Panc1 (cell line): ENCODE data around the gene TIGD6. TPM values are rescaled to one million over a fixed set of nuclear protein-coding genes. Genes with fewer than 3 reads are reported as not detected.
A peak's percentile ranks its signal among the peaks of the same experiment; 100 is the strongest.

Source experiments
- ATAC-seq: fragments of 200-7000 bp; cut with Tn5 transposase; 2 replicates; pipeline ENCODE4 v1.9.1; 2020; ENCODE audit warnings: mild to moderate bottlenecking, moderate library complexity
- BruUV-seq: library from RNA; stranded (reverse); fragments of 400-500 nt; replicated peaks from 2 replicates; lab custom pipeline; 2021; lab: Mats Ljungman, UMichigan
- CTCF ChIA-PET: fragments of 300-600 bp; sonication (Branson Sonifier 250); formaldehyde crosslinking; loops from one replicate; lab custom pipeline; 2022; ENCODE audit warnings: antibody characterized with exemption; lab: Charles Lee
- POLR2A ChIA-PET: fragments of 300-600 bp; sonication (Branson Sonifier 250); formaldehyde crosslinking; loops from one replicate; lab custom pipeline; 2022; ENCODE audit warnings: antibody characterized with exemption; lab: Charles Lee
- DNase-seq: peaks from one replicate; pipeline ENCODE4 v3.0.0-alpha.2; 2010; ENCODE audit warnings: low read depth, low spot score
- H3K27ac ChIP-seq: 2 replicates; pipeline ENCODE4 v1.5.1; 2011; ENCODE audit warnings: mild to moderate bottlenecking, low read length, inconsistent platforms
- H3K27me3 ChIP-seq: fragments of 200-500 bp; sonication (Bioruptor generic); 2 replicates; pipeline ENCODE4 v1.6.0; 2014; ENCODE audit warnings: low read length, inconsistent platforms; ENCODE audit not compliant: control insufficient read depth, insufficient read depth
- H3K36me3 ChIP-seq: fragments of 200-500 bp; sonication (Bioruptor generic); 2 replicates; pipeline ENCODE4 v1.5.1; 2014; ENCODE audit warnings: inconsistent platforms, mild to moderate bottlenecking, low read length, moderate library complexity; ENCODE audit not compliant: control insufficient read depth, insufficient read depth
- H3K4me1 ChIP-seq: 2 replicates; pipeline ENCODE4 v1.5.1; 2011; ENCODE audit warnings: inconsistent platforms, mild to moderate bottlenecking, low read length, moderate library complexity; ENCODE audit not compliant: control insufficient read depth, insufficient read depth
- H3K4me3 ChIP-seq, 2 experiments: 2 replicates each; pipeline ENCODE4 v1.5.1; 2011 to 2012; ENCODE audit warnings: low read depth in 2 of 2, low read length in 2 of 2, mild to moderate bottlenecking in 2 of 2, inconsistent platforms in 1 of 2, moderate library complexity in 1 of 2
- H3K9me3 ChIP-seq: fragments of 200-500 bp; sonication (Bioruptor generic); 2 replicates; pipeline ENCODE4 v1.5.1; 2014; ENCODE audit warnings: low read depth, mild to moderate bottlenecking, inconsistent platforms, low read length, moderate library complexity; ENCODE audit not compliant: control insufficient read depth, insufficient read depth
- POLR2AphosphoS5 ChIP-seq: IDR thresholded peaks from 2 replicates; pipeline ENCODE4 v1.6.1; 2012; ENCODE audit warnings: mild to moderate bottlenecking, low read depth, low read length, moderate library complexity
- SIN3A ChIP-seq: IDR thresholded peaks from 2 replicates; pipeline ENCODE4 v1.6.1; 2012; ENCODE audit warnings: low read depth, mild to moderate bottlenecking, low read length, moderate library complexity, borderline replicate concordance; ENCODE audit not compliant: insufficient read depth
- TCF7L2 ChIP-seq: IDR thresholded peaks from 2 replicates; pipeline ENCODE4 v1.6.1; 2011; ENCODE audit warnings: mild to moderate bottlenecking, low read depth, low read length, inconsistent platforms
- in situ Hi-C: cut with HindIII; loops from 2 replicates; pipeline ENCODE4 v1.10.0; 2016; ENCODE audit warnings: low sequenced_read_pairs, low pct_unique_long_range_greater_than_20kb
- intact Hi-C: fragments of 100-400 bp; cut with micrococcal nuclease; formaldehyde crosslinking; loops from one replicate; pipeline ENCODE4 v1.10.0; 2022; ENCODE audit not compliant: unreplicated experiment
- total RNA-seq: library from RNA; stranded (reverse); gene quantifications from one replicate; pipeline ENCODE4 v1.2.1, GENCODE V29; 2021; ENCODE audit not compliant: unreplicated experiment
- TF ChIP-seq, protein P1 (sequence below), 2 experiments: IDR thresholded peaks; 2 replicates each; pipeline ENCODE4 v1.6.1; 2011 to 2012; ENCODE audit warnings: low read depth in 2 of 2, control low read depth in 1 of 2, low read length in 1 of 2, mild to moderate bottlenecking in 1 of 2, moderate library complexity in 1 of 2; ENCODE audit not compliant: insufficient read depth in 1 of 2
- TF ChIP-seq, protein P2 (sequence below): fragments of 450-650 bp; IDR thresholded peaks from 2 replicates; pipeline ENCODE4 v1.5.1; 2017; ENCODE audit warnings: mild to moderate bottlenecking

The TIGD6 gene
- total RNA-seq, 1 experiment from 2014 or later: 7.1 TPM

GRCh38 chr5:149962601-149963300 is 37.7 kb downstream of the TIGD6 start:
- Histone ChIP-seq H3K9me3 (no peaks in the 10 kb centered on the region), H3K36me3 (no peaks in the 10 kb centered on the region), H3K4me1 (peaks cover 38% of the 10 kb centered on the region), H3K27ac (peak overlapping the region; percentile 93), H3K27me3 (no peaks in the 10 kb centered on the region), H3K4me3 (peak overlapping the region in 1 of 2 experiments; percentile 71; a peak in 2 of 4 replicates)
- in situ Hi-C loops: no loop called here
- TF ChIP-seq, protein P1, sequence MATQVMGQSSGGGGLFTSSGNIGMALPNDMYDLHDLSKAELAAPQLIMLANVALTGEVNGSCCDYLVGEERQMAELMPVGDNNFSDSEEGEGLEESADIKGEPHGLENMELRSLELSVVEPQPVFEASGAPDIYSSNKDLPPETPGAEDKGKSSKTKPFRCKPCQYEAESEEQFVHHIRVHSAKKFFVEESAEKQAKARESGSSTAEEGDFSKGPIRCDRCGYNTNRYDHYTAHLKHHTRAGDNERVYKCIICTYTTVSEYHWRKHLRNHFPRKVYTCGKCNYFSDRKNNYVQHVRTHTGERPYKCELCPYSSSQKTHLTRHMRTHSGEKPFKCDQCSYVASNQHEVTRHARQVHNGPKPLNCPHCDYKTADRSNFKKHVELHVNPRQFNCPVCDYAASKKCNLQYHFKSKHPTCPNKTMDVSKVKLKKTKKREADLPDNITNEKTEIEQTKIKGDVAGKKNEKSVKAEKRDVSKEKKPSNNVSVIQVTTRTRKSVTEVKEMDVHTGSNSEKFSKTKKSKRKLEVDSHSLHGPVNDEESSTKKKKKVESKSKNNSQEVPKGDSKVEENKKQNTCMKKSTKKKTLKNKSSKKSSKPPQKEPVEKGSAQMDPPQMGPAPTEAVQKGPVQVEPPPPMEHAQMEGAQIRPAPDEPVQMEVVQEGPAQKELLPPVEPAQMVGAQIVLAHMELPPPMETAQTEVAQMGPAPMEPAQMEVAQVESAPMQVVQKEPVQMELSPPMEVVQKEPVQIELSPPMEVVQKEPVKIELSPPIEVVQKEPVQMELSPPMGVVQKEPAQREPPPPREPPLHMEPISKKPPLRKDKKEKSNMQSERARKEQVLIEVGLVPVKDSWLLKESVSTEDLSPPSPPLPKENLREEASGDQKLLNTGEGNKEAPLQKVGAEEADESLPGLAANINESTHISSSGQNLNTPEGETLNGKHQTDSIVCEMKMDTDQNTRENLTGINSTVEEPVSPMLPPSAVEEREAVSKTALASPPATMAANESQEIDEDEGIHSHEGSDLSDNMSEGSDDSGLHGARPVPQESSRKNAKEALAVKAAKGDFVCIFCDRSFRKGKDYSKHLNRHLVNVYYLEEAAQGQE (IDR thresholded peaks at IDR 0.05; ENCODE audit: insufficient read depth in 1 of 2, low read depth in 2 of 2, low read length in 1 of 2): no peak
- no peak for TF ChIP-seq POLR2AphosphoS5
- TF ChIP-seq TCF7L2: no peak
- TF ChIP-seq SIN3A: no peak
- TF ChIP-seq, protein P2, sequence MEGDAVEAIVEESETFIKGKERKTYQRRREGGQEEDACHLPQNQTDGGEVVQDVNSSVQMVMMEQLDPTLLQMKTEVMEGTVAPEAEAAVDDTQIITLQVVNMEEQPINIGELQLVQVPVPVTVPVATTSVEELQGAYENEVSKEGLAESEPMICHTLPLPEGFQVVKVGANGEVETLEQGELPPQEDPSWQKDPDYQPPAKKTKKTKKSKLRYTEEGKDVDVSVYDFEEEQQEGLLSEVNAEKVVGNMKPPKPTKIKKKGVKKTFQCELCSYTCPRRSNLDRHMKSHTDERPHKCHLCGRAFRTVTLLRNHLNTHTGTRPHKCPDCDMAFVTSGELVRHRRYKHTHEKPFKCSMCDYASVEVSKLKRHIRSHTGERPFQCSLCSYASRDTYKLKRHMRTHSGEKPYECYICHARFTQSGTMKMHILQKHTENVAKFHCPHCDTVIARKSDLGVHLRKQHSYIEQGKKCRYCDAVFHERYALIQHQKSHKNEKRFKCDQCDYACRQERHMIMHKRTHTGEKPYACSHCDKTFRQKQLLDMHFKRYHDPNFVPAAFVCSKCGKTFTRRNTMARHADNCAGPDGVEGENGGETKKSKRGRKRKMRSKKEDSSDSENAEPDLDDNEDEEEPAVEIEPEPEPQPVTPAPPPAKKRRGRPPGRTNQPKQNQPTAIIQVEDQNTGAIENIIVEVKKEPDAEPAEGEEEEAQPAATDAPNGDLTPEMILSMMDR: no peak
- ChIA-PET CTCF (interaction anchor here (0.7 to 1.8 kb wide), 10 partner anchors 11 to 129 kb away, joined by 3 to 14 read pairs (median 5); no protein-coding TSS in a partner anchor), POLR2A (interaction anchor here (0.6 kb wide), 1 partner anchor 66 kb away, joined by 10 read pairs; no protein-coding TSS in a partner anchor)
- DNase-seq (no peak), ATAC-seq (no peak)
- intact Hi-C loops: loop anchor here (1.0 kb wide), 2 partner anchors 109 to 125 kb away; no protein-coding TSS in a partner anchor
- no TSS peak for BruUV-seq

DNA sequence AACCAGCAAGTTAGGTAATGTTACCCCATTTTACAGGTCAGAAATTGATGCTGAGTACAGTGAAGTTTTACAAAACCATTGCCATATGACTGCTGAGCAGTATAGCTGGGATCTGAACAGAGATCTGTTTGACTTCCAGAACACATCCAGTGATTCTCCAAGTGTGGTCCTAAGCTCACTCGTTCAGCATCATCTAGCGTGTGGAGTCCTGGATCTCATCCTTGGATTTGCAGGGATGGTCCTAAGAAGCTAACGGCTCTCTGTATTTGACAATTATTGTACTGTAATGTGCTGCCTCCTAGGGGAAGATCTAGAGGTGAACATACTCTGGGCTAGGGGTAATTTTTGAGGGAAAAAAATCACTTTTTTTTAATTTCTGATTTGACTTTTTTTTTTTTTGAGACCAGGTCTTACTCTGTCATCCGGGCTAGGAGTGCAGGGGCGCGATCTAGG is 38.5 kb downstream of the TIGD6 start:
- intact Hi-C loops (loop anchor here (1.0 kb wide), 2 partner anchors 109 to 125 kb away; no protein-coding TSS in a partner anchor), in situ Hi-C loops (no loop called here)
- peaks cover 43% of the 10 kb centered on the region for H3K4me1 ChIP-seq
- H3K4me3 ChIP-seq: peak overlapping the region; percentile 71 to 83
- no TSS peak for BruUV-seq
- TF ChIP-seq, protein P2: peak; percentile 74
- no peak for TF ChIP-seq TCF7L2
- TF ChIP-seq POLR2AphosphoS5: peak; percentile 38; the same call in 1 of the 2 replicates
- H3K27ac ChIP-seq: peak overlapping the region; percentile 93
- POLR2A ChIA-PET: interaction anchor here (0.6 to 1.6 kb wide), 3 partner anchors 29 to 523 kb away, joined by 4 to 10 read pairs (median 8); no protein-coding TSS in a partner anchor
- no peaks in the 10 kb centered on the region for H3K27me3 ChIP-seq
- no peaks in the 10 kb centered on the region for H3K9me3 ChIP-seq
- ATAC-seq (no peak), DNase-seq (peak; percentile 41)
- H3K36me3 ChIP-seq: no peaks in the 10 kb centered on the region
- CTCF ChIA-PET: interaction anchor here (0.7 to 1.8 kb wide), 11 partner anchors 10 to 320 kb away, joined by 3 to 14 read pairs (median 5); no protein-coding TSS in a partner anchor
